Measurements from ENCODE around the gene CCDC106. TPM values are rescaled to one million over a fixed set of nuclear protein-coding genes. Genes with fewer than 3 reads are reported as not detected.

CCDC106 gene
- total RNA-seq, 1 donor from 2014 or later = 20.8 TPM

- H3K4me1 Mint-ChIP-seq = peaks cover 32% of the 10 kb centered on the region
- no peak overlapping the region for H3K27ac Mint-ChIP-seq
- DNase-seq (ENCODE audit: low spot score in 2 of 2, unreplicated experiment in 2 of 2) = no peak
- H3K27me3 Mint-ChIP-seq (ENCODE audit: low read depth) = no peaks in the 10 kb centered on the region
- no peak overlapping the region for H3K4me3 Mint-ChIP-seq
- no peaks in the 10 kb centered on the region for H3K9me3 Mint-ChIP-seq
- H3K36me3 Mint-ChIP-seq = peaks cover 9% of the 10 kb centered on the region
- TF ChIP-seq, protein P1, sequence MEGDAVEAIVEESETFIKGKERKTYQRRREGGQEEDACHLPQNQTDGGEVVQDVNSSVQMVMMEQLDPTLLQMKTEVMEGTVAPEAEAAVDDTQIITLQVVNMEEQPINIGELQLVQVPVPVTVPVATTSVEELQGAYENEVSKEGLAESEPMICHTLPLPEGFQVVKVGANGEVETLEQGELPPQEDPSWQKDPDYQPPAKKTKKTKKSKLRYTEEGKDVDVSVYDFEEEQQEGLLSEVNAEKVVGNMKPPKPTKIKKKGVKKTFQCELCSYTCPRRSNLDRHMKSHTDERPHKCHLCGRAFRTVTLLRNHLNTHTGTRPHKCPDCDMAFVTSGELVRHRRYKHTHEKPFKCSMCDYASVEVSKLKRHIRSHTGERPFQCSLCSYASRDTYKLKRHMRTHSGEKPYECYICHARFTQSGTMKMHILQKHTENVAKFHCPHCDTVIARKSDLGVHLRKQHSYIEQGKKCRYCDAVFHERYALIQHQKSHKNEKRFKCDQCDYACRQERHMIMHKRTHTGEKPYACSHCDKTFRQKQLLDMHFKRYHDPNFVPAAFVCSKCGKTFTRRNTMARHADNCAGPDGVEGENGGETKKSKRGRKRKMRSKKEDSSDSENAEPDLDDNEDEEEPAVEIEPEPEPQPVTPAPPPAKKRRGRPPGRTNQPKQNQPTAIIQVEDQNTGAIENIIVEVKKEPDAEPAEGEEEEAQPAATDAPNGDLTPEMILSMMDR (IDR thresholded peaks at IDR 0.05; ENCODE audit: unreplicated experiment) = no peak
Measured at GRCh38 chr19:55651236-55651635, 3.2 kb downstream of the CCDC106 start.

DNA sequence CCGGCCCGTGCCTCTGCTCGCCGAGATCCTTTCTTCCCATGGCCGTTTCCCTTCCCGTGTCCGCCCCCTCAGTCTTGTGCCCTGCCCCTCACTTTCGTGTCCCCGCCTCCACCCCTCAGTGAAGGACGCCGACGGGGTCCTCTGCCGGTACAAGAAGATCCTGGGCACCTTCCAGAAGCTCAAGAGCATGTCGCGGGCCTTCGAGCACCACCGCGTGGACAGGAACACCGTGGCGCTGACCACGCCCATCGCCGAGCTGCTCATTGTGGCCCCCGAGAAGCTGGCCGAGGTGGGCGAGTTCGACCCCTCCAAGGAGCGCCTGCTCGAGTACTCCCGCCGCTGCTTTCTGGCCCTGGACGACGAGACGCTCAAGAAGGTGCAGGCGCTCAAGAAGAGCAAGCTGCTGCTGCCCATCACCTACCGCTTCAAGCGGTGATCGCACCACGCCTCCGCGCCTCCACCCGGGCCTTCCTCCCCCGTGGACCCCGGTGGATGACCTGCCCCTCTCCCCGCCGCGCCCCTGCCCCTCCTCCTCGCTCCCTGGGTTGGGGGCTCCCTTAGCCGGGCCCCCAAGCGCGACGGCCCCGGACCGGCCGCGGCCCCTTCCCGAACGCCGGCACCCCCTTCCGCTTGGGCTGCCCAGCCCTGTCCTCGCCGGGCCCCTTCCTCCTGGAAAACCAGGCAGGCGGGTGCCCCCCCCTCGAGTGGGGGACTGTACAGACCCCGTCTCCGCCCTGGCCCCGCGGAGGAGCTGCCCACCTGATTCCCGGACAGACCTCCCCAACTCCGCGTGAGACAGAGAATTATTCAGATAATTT lies 4.5 kb downstream of the CCDC106 start:
- Mint-ChIP-seq H3K27me3 (ENCODE audit: low read depth) (no peaks in the 10 kb centered on the region), H3K4me1 (peaks cover 39% of the 10 kb centered on the region), H3K27ac (peak overlapping the region; percentile 51), H3K36me3 (peaks cover 9% of the 10 kb centered on the region), H3K9me3 (no peaks in the 10 kb centered on the region), H3K4me3 (peak overlapping the region; percentile 23)
- TF ChIP-seq, protein P1 (IDR thresholded peaks at IDR 0.05; ENCODE audit: unreplicated experiment) = no peak
- no peak for DNase-seq (ENCODE audit: low spot score in 2 of 2, unreplicated experiment in 2 of 2)

GRCh38 chr19:55653651-55654322 lies 5.8 kb downstream of the CCDC106 start:
- H3K4me1 Mint-ChIP-seq = peaks cover 40% of the 10 kb centered on the region
- no peaks in the 10 kb centered on the region for H3K9me3 Mint-ChIP-seq
- H3K4me3 Mint-ChIP-seq = peak overlapping the region; percentile 95
- peak overlapping the region; percentile 100 for H3K27ac Mint-ChIP-seq
- TF ChIP-seq, protein P1 (IDR thresholded peaks at IDR 0.05; ENCODE audit: unreplicated experiment) = peak; percentile 98
- DNase-seq (ENCODE audit: low spot score in 2 of 2, unreplicated experiment in 2 of 2) = peak; percentile 99
- H3K27me3 Mint-ChIP-seq (ENCODE audit: low read depth) = no peaks in the 10 kb centered on the region
- peaks cover 9% of the 10 kb centered on the region for H3K36me3 Mint-ChIP-seq

- peak overlapping the region; percentile 100 for H3K27ac Mint-ChIP-seq
- no peaks in the 10 kb centered on the region for H3K27me3 Mint-ChIP-seq (ENCODE audit: low read depth)
- H3K4me3 Mint-ChIP-seq = peak overlapping the region; percentile 95
- peaks cover 9% of the 10 kb centered on the region for H3K36me3 Mint-ChIP-seq
- TF ChIP-seq, protein P1 (IDR thresholded peaks at IDR 0.05; ENCODE audit: unreplicated experiment) = no peak
- peak; percentile 99 for DNase-seq (ENCODE audit: low spot score in 2 of 2, unreplicated experiment in 2 of 2)
- peaks cover 36% of the 10 kb centered on the region for H3K4me1 Mint-ChIP-seq
- H3K9me3 Mint-ChIP-seq = no peaks in the 10 kb centered on the region
Measured at GRCh38 chr19:55654323-55654867, 6.4 kb downstream of the CCDC106 start.

GRCh38 chr19:55654868-55655647 lies 7.0 kb downstream of the CCDC106 start, which contains the start of gene U2AF2:
U2AF2 (plus strand) TSS chr19:55655035; CDS start chr19:55655105, 70 bp downstream.
- H3K9me3 Mint-ChIP-seq = no peaks in the 10 kb centered on the region
- no peaks in the 10 kb centered on the region for H3K27me3 Mint-ChIP-seq (ENCODE audit: low read depth)
- TF ChIP-seq, protein P1 (IDR thresholded peaks at IDR 0.05; ENCODE audit: unreplicated experiment) = no peak

More at GRCh38 chr19:55654868-55655647, 7.0 kb downstream of the CCDC106 start, which contains the start of gene U2AF2:
- DNase-seq (ENCODE audit: low spot score in 2 of 2, unreplicated experiment in 2 of 2) = peak; percentile 94 to 97
- Mint-ChIP-seq H3K4me3 (peak within 1 kb of the TSS; percentile 95), H3K27ac (peak within 1 kb of the TSS; percentile 100), H3K4me1 (peaks cover 35% of the 10 kb centered on the region), H3K36me3 (peaks cover 7% of the 10 kb centered on the region)
